Tibial nerve (tissue), 4 donors: ENCODE measurements around the gene HOXB5. TPM values are rescaled to one million over a fixed set of nuclear protein-coding genes. Genes with fewer than 3 reads are reported as not detected.

Experiments
- DNase-seq, 2 donors: peaks; one replicate each; pipeline ENCODE4 v3.0.0-alpha.2; 2019; ENCODE audit warnings: low spot score in 2 of 2
- H3K27ac ChIP-seq, 4 donors: fragments of 200-600 bp; sonication (generic) in 3 of 4; one replicate each; pipeline ENCODE4 v1.5.1; 2017 to 2019; ENCODE audit warnings: mild to moderate bottlenecking in 1 of 4
- H3K27me3 ChIP-seq, 2 donors: fragments of 200-600 bp; sonication (generic) in 1 of 2; one replicate each; pipeline versions ENCODE4 v1.5.1 to v1.6.0; 2017 to 2019
- H3K36me3 ChIP-seq, 3 donors: fragments of 200-600 bp; sonication (generic); one replicate each; pipeline ENCODE4 v1.5.1; 2018 to 2019
- H3K4me1 ChIP-seq, 4 donors: fragments of 200-600 bp; sonication (generic) in 3 of 4; one replicate each; pipeline ENCODE4 v1.5.1; 2017 to 2019
- H3K4me3 ChIP-seq, 4 donors: fragments of 200-600 bp; sonication (generic) in 3 of 4; one replicate each; pipeline ENCODE4 v1.5.1; 2017 to 2019; ENCODE audit warnings: mild to moderate bottlenecking in 1 of 4, moderate library complexity in 1 of 4
- H3K9me3 ChIP-seq, 4 donors: fragments of 200-600 bp; sonication (generic) in 3 of 4; one replicate each; pipeline ENCODE4 v1.5.1; 2017 to 2019
- CTCF ChIP-seq, 5 experiments: fragments of 200-600 bp in 3 of 5; fragments of 450-650 bp in 2 of 5; sonication (generic) in 3 of 5; IDR thresholded peaks; one replicate each; pipeline ENCODE4 v1.5.1; 2016 to 2019; ENCODE audit warnings: antibody characterized with exemption in 5 of 5, mild to moderate bottlenecking in 3 of 5, moderate library complexity in 2 of 5
- EP300 ChIP-seq, 2 donors: sonication (generic); formaldehyde crosslinking; IDR thresholded peaks; one replicate each; pipeline ENCODE4 v1.6.1; 2017; ENCODE audit warnings: antibody characterized with exemption in 2 of 2, mild to moderate bottlenecking in 1 of 2
- POLR2A ChIP-seq, 2 donors: fragments of 450-650 bp; IDR thresholded peaks; one replicate each; pipeline ENCODE4 v1.6.1; 2017; ENCODE audit warnings: antibody characterized with exemption in 2 of 2, mild to moderate bottlenecking in 2 of 2, moderate library complexity in 2 of 2
- WGBS, 2 donors: methylation state at CpG; one replicate each; pipeline ENCODE4 v1.1.5; 2018; 5-methylcytosine and 5-hydroxymethylcytosine counted together
- total RNA-seq, 4 donors: library from RNA; depleted of rRNA; stranded (reverse); fragments of >200 nt; gene quantifications; one replicate each; pipeline ENCODE4 v1.1.0, GENCODE V29; 2016

The HOXB5 gene
- total RNA-seq, 4 donors from 2014 or later: 1.6 to 1.8 TPM; not detected in 2

- Histone ChIP-seq H3K27ac (no peak overlapping the region), H3K9me3 (no peaks in the 10 kb centered on the region), H3K4me3 (no peak overlapping the region), H3K36me3 (no peaks in the 10 kb centered on the region), H3K27me3 (peaks cover 0 to 100% of the 10 kb centered on the region in 2 donors), H3K4me1 (peaks cover 0 to 56% (median 16%) of the 10 kb centered on the region in 4 donors)
- 56 to 76% methylated on average over 3 of the region's 3 CpGs for WGBS, 2 donors
- no peak for DNase-seq
- TF ChIP-seq POLR2A (IDR thresholded peaks at IDR 0.05) (no peak), EP300 (IDR thresholded peaks at IDR 0.05) (no peak), CTCF (IDR thresholded peaks at IDR 0.05) (no peak)
Observed at GRCh38 chr17:48583708-48584222, 9.8 kb downstream of the HOXB5 start.

- WGBS, 2 donors: 31 to 46% methylated on average over 7 of the region's 7 CpGs
- Histone ChIP-seq H3K4me1 (peaks cover 0 to 63% (median 17%) of the 10 kb centered on the region in 4 donors), H3K9me3 (no peaks in the 10 kb centered on the region), H3K4me3 (peak overlapping the region in 2 of 4 donors; percentile 38 to 51), H3K27ac (peak overlapping the region in 3 of 4 donors; percentile 71 to 81 (median 75)), H3K36me3 (no peaks in the 10 kb centered on the region), H3K27me3 (peaks cover 0 to 98% of the 10 kb centered on the region in 2 donors)
- no peak for TF ChIP-seq CTCF (IDR thresholded peaks at IDR 0.05)
- TF ChIP-seq POLR2A (IDR thresholded peaks at IDR 0.05): no peak
- TF ChIP-seq EP300 (IDR thresholded peaks at IDR 0.05): no peak
- no peak for DNase-seq
Observed at GRCh38 chr17:48582750-48583069, 10.9 kb downstream of the HOXB5 start.

GRCh38 chr17:48579760-48580554, 13.6 kb downstream of the HOXB5 start:
- Histone ChIP-seq H3K27ac (peak overlapping the region in 2 of 4 donors; percentile 75 to 81), H3K4me3 (no peak overlapping the region), H3K9me3 (no peaks in the 10 kb centered on the region), H3K36me3 (no peaks in the 10 kb centered on the region), H3K4me1 (peaks cover 0 to 61% (median 18%) of the 10 kb centered on the region in 4 donors), H3K27me3 (peaks cover 0 to 98% of the 10 kb centered on the region in 2 donors)
- no peak for TF ChIP-seq POLR2A (IDR thresholded peaks at IDR 0.05)
- 49 to 50% methylated on average over 26 of the region's 26 CpGs for WGBS, 2 donors
- no peak for DNase-seq

GRCh38 chr17:48579471-48579759, 14.2 kb downstream of the HOXB5 start:
- 39 to 47% methylated on average over 7 of the region's 7 CpGs for WGBS, 2 donors
- TF ChIP-seq POLR2A (IDR thresholded peaks at IDR 0.05): no peak
- Histone ChIP-seq H3K4me1 (peaks cover 0 to 61% (median 16%) of the 10 kb centered on the region in 4 donors), H3K9me3 (no peaks in the 10 kb centered on the region), H3K36me3 (no peaks in the 10 kb centered on the region), H3K27ac (peak overlapping the region in 1 of 4 donors; percentile 52), H3K27me3 (peaks cover 0 to 98% of the 10 kb centered on the region in 2 donors), H3K4me3 (peak overlapping the region in 1 of 4 donors; percentile 58)
- DNase-seq: no peak

- DNase-seq: no peak
- H3K27me3 ChIP-seq: peaks cover 0 to 97% of the 10 kb centered on the region in 2 donors
- TF ChIP-seq CTCF (IDR thresholded peaks at IDR 0.05) (no peak), POLR2A (IDR thresholded peaks at IDR 0.05) (no peak), EP300 (IDR thresholded peaks at IDR 0.05) (no peak)
- peak overlapping the region; percentile 20 to 58 (median 42) for H3K4me3 ChIP-seq
- H3K27ac ChIP-seq: peak overlapping the region; percentile 16 to 85 (median 58)
- 17% methylated on average over 34 to 43 of the region's 43 CpGs for WGBS, 2 donors
- H3K36me3 ChIP-seq: no peaks in the 10 kb centered on the region
- H3K4me1 ChIP-seq: peaks cover 0 to 61% (median 16%) of the 10 kb centered on the region in 4 donors
- H3K9me3 ChIP-seq: no peaks in the 10 kb centered on the region
Observed at GRCh38 chr17:48578616-48579470, 14.7 kb downstream of the HOXB5 start.
